ENCODE results near the gene DVL1.

Gene DVL1

DNA sequence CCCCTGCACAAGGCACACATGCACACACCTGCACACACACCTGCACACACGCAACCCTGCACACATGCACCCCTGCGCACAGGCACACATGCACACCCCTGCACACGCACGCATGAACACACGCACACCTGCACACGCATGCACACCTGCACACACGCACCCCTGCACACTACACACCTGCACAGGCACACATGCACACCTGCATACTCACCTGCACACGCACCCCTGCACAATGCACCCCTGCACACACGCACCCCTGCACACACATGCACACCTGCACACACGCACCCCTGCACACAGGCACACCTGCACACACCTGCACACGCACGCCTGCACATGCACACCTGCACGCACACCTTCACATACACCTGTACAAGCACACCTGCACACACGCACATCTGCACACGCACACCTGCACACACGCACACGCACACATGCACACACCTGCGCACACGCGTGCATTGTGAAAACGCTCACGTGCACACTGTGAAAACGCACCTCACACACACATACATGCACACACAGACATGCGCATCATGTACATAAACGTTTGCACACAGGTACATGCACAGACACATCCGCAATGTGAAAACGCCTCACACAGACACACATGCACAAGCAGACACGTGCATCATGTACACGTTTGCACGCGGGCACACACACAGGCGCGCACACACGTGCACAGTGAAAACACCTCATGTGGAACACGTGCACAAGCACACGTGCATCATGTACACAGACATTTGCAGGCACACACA lies 8.2 kb downstream of the DVL1 start:
- H3K4me3 ChIP-seq (replicated peaks; ENCODE audit: low read depth, low read length): no peak overlapping the region
- TF ChIP-seq, protein P1, sequence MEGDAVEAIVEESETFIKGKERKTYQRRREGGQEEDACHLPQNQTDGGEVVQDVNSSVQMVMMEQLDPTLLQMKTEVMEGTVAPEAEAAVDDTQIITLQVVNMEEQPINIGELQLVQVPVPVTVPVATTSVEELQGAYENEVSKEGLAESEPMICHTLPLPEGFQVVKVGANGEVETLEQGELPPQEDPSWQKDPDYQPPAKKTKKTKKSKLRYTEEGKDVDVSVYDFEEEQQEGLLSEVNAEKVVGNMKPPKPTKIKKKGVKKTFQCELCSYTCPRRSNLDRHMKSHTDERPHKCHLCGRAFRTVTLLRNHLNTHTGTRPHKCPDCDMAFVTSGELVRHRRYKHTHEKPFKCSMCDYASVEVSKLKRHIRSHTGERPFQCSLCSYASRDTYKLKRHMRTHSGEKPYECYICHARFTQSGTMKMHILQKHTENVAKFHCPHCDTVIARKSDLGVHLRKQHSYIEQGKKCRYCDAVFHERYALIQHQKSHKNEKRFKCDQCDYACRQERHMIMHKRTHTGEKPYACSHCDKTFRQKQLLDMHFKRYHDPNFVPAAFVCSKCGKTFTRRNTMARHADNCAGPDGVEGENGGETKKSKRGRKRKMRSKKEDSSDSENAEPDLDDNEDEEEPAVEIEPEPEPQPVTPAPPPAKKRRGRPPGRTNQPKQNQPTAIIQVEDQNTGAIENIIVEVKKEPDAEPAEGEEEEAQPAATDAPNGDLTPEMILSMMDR (IDR thresholded peaks at IDR 0.05; ENCODE audit: low read length, missing control alignments): no peak
- no peak for DNase-seq (ENCODE audit: low read depth)

DNA sequence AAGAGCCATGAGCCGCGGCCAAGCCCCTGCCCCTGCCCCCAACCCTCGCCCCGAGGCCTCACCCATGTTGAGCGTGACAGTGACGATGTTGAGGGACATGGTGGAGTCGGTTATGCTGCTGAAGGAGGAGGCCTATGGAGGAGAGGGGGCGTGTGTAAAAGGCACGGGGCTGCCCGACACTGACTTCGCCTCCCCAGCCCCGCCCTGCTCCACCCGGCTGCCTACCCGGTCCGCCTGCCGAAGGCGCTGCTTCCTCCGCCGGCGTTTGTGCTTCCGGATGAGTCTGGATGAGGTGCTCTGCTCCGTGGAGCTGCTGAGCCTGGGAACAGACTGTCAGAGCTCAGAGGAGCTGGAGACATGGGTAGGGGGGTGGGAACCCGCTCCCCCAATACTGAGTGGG lies 9.0 kb downstream of the DVL1 start:
- no peak for DNase-seq (ENCODE audit: low read depth)
- no peak overlapping the region for H3K4me3 ChIP-seq (replicated peaks; ENCODE audit: low read depth, low read length)
- TF ChIP-seq, protein P1 (IDR thresholded peaks at IDR 0.05; ENCODE audit: low read length, missing control alignments): no peak

DNA sequence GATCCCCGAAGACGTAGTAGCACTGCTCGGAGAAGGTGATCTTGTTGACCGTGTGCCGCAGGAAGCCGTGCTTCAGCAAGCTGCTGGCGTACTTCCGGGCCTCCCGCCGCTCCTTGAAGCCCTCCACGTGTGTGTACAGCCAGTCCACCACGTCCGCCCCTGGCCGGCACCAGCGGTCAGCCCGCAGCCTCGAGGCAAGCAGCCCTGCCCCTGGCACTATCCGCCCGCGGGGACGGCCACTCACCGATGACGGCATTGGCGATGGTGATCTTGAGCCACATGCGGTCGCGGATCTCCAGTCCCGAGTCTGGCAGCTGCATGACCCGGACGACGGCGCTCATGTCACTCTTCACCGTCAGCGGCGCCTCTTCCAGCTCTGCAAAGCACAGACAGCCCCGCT lies 10.9 kb downstream of the DVL1 start:
- H3K4me3 ChIP-seq (replicated peaks; ENCODE audit: low read depth, low read length): no peak overlapping the region
- no peak for DNase-seq (ENCODE audit: low read depth)
- TF ChIP-seq, protein P1 (IDR thresholded peaks at IDR 0.05; ENCODE audit: low read length, missing control alignments): no peak

DNA sequence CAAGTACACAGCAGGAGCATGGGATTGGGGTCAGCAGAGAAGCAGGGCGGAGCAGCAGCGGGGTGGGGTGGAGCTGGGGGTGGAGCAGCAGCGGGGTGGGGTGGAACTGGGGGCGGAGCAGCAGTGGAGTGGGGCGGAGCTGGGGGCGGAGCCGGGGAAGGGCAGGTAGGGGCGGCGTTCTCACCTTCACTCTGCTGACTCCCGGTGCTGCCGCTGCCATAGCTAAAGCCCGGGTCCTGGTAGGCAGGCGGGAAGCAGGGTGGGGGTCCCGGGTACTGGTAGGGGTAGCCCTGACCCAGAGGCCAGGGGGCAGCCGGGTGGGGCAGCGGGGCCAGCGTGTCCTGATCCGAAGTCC lies 11.4 kb downstream of the DVL1 start:
- DNase-seq (ENCODE audit: low read depth): no peak
- TF ChIP-seq, protein P1 (IDR thresholded peaks at IDR 0.05; ENCODE audit: low read length, missing control alignments): no peak
- H3K4me3 ChIP-seq (replicated peaks; ENCODE audit: low read depth, low read length): no peak overlapping the region

DNA sequence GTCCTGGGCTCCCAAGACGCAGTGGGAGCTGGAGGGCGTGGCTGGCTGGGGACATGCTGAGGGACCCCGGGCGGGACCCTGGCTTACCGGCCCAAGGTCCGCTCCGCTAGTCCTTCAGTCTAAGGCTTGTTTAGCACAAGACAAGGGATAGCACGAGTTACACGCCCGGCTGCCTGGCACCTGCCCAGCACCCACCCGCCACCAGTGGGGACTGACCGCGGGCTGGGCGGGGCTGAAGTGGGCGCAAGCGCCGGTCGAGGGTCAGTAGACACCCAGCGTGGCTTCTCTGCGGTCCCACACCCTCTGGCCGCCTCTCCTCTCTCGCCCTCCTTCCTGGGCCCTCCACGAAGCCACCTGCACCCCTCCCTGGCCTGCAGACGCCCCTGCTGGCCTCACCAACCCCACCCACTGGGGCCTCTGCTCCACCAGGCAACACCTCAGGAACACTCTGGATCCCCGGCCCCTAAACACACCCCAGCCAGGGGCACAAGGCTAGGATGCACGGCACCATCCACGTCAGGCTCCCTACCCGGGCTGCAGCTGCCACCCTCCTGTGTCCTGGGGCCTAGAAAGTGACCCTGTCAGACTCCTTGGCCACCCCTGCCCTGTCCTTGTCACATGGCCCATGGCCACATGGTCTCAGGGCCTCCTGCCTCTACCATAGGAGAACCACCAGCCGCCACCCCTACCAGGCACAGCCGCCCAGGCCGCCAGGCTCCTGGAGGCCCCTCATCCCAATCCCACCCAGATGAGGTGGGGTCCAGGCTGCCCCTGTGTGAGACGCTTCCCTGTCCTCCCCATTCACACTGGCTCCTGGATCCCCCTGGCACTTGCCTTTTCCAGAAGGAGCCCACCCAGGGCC lies 12.1 kb downstream of the DVL1 start:
- TF ChIP-seq, protein P1 (IDR thresholded peaks at IDR 0.05; ENCODE audit: low read length, missing control alignments): no peak
- no peak for DNase-seq (ENCODE audit: low read depth)
- no peak overlapping the region for H3K4me3 ChIP-seq (replicated peaks; ENCODE audit: low read depth, low read length)

DNA sequence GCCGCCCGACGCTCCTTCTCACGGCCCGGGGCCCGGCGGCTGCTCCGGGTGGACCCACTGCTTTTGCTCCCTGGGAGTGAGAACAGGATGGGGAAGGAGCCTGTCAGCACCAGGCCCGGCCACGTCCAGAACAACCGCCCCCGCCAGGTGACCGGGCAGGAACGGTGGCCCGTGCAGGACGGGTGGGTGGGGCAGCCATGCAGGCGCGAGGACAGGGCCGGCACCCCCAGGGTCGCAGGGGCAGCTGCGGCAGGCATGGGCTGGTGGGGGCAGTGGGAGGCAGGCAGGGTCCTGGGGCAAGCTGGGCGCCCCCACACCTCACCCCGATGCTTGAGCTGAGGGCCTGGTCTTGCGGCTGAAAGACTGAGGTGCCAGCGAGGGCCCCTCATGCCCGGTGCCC lies 12.8 kb downstream of the DVL1 start:
- no peak for DNase-seq (ENCODE audit: low read depth)
- TF ChIP-seq, protein P1 (IDR thresholded peaks at IDR 0.05; ENCODE audit: low read length, missing control alignments): no peak
- H3K4me3 ChIP-seq (replicated peaks; ENCODE audit: low read depth, low read length): no peak overlapping the region

Data from fibroblast of pulmonary artery (primary cell).